ENCODE data around the gene MIOX. TPM values are rescaled to one million over a fixed set of nuclear protein-coding genes. Genes with fewer than 3 reads are reported as not detected.

Gene MIOX
- total and polyA plus RNA-seq, 3 donors from 2014 or later: 0.24 to 0.25 TPM; not detected in 1

GRCh38 chr22:50523458-50523805 lies 36.8 kb downstream of the MIOX start:
- Histone ChIP-seq H3K27me3 (no peaks in the 10 kb centered on the region), H3K4me1 (peaks cover 17% of the 10 kb centered on the region), H3K9me3 (no peaks in the 10 kb centered on the region), H3K36me3 (ENCODE audit: low read depth, missing control alignments) (no peaks in the 10 kb centered on the region), H3K27ac (no peak overlapping the region), H3K4me3 (no peak overlapping the region)
- TF ChIP-seq, protein P1, sequence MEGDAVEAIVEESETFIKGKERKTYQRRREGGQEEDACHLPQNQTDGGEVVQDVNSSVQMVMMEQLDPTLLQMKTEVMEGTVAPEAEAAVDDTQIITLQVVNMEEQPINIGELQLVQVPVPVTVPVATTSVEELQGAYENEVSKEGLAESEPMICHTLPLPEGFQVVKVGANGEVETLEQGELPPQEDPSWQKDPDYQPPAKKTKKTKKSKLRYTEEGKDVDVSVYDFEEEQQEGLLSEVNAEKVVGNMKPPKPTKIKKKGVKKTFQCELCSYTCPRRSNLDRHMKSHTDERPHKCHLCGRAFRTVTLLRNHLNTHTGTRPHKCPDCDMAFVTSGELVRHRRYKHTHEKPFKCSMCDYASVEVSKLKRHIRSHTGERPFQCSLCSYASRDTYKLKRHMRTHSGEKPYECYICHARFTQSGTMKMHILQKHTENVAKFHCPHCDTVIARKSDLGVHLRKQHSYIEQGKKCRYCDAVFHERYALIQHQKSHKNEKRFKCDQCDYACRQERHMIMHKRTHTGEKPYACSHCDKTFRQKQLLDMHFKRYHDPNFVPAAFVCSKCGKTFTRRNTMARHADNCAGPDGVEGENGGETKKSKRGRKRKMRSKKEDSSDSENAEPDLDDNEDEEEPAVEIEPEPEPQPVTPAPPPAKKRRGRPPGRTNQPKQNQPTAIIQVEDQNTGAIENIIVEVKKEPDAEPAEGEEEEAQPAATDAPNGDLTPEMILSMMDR (IDR thresholded peaks at IDR 0.05): no peak
- TF ChIP-seq POLR2A (IDR thresholded peaks at IDR 0.05): no peak
- intact Hi-C loops (cut with DNase I; ENCODE audit: low total_unique reads): no loop called here
- WGBS, 2 donors: 91 to 93% methylated on average over 12 to 16 of the region's 16 CpGs
- no peak for DNase-seq

DNA sequence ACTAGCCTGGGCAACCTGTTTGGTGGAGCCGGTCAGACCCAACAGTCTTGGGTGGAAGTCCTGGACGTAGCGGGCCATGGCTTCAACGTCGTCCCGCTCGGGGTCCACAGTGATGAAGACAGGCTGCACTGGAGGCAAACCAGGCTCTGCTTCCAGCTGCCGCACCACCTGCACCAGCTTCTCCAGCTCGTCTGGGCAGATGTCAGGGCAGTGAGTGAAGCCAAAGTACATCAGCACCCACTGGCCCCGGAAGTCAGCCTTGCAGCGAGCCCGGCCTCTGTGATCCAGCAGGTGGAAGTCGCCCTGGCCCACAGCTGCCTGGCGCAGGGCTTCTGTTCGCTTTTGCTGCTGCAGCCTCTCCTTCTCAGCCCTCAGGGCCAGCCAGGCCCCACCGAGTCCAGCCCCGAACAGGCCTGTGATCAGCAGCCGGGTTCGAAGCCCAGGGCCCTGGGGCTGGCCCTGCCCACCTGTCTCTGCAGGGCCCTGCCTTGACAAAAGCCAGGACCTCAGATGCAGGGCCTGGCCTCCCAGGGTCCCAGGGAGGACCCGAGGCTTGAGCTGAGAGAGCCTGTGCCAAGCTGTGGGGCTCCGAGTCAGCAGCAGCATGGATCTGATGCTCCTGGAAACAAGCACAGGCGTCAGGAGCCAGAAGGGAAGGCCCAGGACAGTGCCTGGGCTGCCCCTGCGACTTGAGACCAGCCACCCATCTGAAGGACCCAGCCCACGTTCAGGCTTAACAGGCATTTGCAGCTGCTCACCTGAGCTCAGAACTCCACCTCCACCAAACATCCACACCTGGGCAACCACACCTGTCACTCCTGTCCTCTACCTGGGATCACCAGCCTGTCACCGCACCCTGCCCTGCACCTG lies 37.4 kb downstream of the MIOX start:
- H3K27me3 ChIP-seq: no peaks in the 10 kb centered on the region
- peaks cover 17% of the 10 kb centered on the region for H3K4me1 ChIP-seq
- H3K27ac ChIP-seq: no peak overlapping the region
- TF ChIP-seq POLR2A (IDR thresholded peaks at IDR 0.05): no peak
- TF ChIP-seq, protein P1 (IDR thresholded peaks at IDR 0.05): no peak
- WGBS, 2 donors: 83 to 84% methylated on average over 7 to 24 of the region's 25 CpGs
- H3K36me3 ChIP-seq (ENCODE audit: low read depth, missing control alignments): no peaks in the 10 kb centered on the region
- no peaks in the 10 kb centered on the region for H3K9me3 ChIP-seq
- DNase-seq: no peak
- H3K4me3 ChIP-seq: peak overlapping the region in 1 of 2 donors; percentile 73
- intact Hi-C loops (cut with DNase I; ENCODE audit: low total_unique reads): no loop called here

GRCh38 chr22:50524676-50525103 lies 38.0 kb downstream of the MIOX start:
- H3K4me1 ChIP-seq: peaks cover 17% of the 10 kb centered on the region
- WGBS, 2 donors: 10% methylated on average over 19 of the region's 19 CpGs
- no peak for DNase-seq
- H3K36me3 ChIP-seq (ENCODE audit: low read depth, missing control alignments): no peaks in the 10 kb centered on the region
- no peaks in the 10 kb centered on the region for H3K9me3 ChIP-seq
- H3K27me3 ChIP-seq: no peaks in the 10 kb centered on the region
- peak overlapping the region; percentile 73 to 81 for H3K4me3 ChIP-seq
- intact Hi-C loops (cut with DNase I; ENCODE audit: low total_unique reads): no loop called here
- H3K27ac ChIP-seq: peak overlapping the region; percentile 62 to 87
- no peak for TF ChIP-seq POLR2A (IDR thresholded peaks at IDR 0.05)
- TF ChIP-seq, protein P1 (IDR thresholded peaks at IDR 0.05): no peak

- DNase-seq: peak; percentile 96
- peak within 1 kb of the TSS; percentile 73 to 81 for H3K4me3 ChIP-seq
- peaks cover 19% of the 10 kb centered on the region for H3K4me1 ChIP-seq
- H3K36me3 ChIP-seq (ENCODE audit: low read depth, missing control alignments): no peaks in the 10 kb centered on the region
- TF ChIP-seq POLR2A (IDR thresholded peaks at IDR 0.05): no peak
- TF ChIP-seq, protein P1 (IDR thresholded peaks at IDR 0.05): peak in 1 of 3 experiments; percentile 39
- no peaks in the 10 kb centered on the region for H3K27me3 ChIP-seq
- WGBS, 2 donors: 1 to 2% methylated on average over 19 to 54 of the region's 84 CpGs
- intact Hi-C loops (cut with DNase I; ENCODE audit: low total_unique reads): no loop called here
- H3K27ac ChIP-seq: peak within 1 kb of the TSS; percentile 62 to 87
- no peaks in the 10 kb centered on the region for H3K9me3 ChIP-seq
Observed at GRCh38 chr22:50525104-50525857, 38.6 kb downstream of the MIOX start, which contains the start of gene SCO2. TSS of gene SCO2 (minus strand) at chr22:50525598. CDS start at chr22:50524411, 1,187 bp downstream.
